HG03045 (cell line): Measurements from ENCODE around the gene HCST.
"Not testable (repeated sequence)": the region's sequence is repeated elsewhere in the genome, so short reads cannot be mapped to it uniquely, and the experiment has no call there.

ENCODE experiments used
- ATAC-seq: cut with Tn5 transposase; IDR thresholded peaks from one replicate; pipeline ENCODE4 v1.9.1; 2021; ENCODE audit warnings: mild to moderate bottlenecking, moderate library complexity; ENCODE audit not compliant: unreplicated experiment

Gene HCST

DNA sequence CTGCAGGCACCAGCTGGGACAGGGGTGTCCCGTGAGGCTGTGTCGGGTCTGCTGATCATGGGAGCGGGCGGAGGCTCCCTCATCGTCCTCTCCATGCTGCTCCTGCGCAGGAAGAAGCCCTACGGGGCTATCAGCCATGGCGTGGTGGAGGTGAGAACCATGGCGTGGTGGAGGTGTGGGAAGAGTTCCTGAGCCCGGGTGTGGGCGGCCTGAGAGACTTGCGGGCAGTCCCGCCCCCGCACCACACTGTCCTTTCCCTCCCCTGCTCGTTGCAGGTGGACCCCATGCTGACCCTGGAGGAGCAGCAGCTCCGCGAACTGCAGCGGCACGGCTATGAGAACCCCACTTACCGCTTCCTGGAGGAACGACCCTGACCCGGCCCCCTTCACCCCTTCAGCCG lies 23.3 kb upstream of the HCST start:
- ATAC-seq, result no peak

DNA sequence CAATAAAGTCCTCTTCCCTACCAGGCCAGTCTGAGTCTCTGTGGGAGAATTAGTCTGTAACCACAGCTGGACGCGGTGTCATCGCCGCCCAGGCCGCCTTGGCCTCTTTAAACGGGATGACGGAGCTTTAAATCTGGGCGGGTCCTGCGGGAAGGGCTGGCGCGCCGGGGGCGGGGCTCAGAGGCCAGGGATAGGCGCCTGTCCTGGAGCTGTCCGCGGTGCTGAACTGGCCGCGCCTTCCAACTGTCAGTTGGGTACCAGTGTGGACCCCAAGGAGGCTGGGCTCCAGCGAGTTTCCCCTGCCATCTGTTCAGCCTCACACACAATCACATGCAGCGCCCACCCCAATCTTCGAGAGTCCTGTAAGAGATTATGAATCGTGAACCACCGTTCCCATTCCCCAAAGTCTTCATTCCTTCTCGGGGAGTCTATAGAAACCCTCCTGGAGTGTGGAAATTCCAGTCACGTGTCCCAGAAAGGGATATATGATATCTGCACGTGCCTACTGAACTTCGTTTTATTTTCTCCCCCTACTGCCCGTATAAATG lies 22.5 kb upstream of the HCST start:
- ATAC-seq, result no peak

DNA sequence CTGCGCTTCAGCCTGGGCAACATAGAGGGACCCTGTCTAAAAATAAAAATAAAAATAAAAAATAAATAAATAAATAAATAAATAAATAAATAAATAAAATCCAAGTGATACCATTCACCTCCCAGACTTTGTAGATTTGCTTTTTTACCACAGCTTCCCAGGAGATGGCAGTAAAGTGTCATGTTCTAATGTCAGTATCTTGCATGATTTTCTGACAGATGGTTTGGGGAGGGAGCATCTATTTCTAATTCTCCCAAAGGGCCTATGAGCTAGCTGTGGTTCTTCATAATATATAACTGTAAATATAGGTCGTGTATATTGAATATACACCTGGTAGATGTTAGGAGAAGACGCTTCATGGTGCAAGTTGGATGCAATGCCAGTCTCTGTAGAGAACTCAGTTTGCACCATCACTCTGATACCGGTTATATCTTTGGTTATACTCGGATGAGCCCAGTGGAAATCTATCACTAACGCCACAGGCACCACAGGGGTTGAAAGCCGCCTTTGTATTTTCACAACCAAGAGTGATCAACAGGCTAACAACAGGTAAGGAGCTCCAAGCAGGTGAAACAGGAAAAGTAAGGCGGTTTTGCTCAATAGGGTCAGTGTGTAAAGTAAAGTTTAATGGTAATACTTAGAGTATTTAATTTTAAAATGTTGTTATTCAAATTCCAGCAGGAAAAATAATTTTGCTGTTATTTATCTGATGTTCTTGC lies 20.1 kb upstream of the HCST start:
- ATAC-seq, result no peak

DNA sequence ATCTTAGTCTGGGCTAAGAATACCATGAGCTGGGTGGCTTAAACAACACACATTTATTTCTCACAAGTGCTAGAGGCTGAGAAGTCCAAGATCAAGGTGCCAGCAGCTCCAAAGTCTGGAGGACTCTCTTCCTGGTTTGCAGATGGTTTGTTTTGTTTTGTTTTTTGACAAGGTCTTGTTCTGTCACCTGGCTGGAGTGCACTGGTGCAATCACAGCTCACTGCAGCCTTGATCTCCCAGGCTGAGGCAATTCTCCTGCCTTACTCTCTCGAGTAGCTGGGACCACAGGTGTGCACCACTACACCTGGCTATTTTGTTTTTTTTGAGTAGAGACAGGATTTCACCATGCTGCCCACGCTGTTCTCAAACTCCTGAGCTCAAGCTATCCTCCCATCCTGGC lies 18.4 kb upstream of the HCST start:
- ATAC-seq, result no peak

GRCh38 chr19:35885225-35885738 lies 17.0 kb upstream of the HCST start:
- ATAC-seq, result no peak

DNA sequence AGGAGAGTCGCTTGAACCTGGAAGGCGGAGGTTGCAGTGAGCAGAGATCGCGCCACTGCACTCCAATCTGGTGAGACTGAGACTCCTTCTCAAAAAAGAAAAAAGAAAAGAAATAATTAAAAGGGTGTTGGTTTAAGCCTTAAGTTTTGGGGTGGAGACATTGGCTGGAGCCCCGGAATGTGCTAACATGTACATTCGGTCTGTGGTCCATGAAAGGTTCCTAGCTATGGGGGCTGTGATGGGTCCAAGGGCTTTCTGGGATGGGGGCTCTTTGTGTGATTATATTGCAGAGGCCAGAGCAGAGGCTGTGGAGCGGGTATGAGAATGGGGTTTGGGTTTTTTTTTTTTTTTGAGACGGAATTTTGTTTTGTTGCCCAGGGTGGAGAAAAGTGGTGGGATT lies 16.4 kb upstream of the HCST start:
- ATAC-seq, result no peak

DNA sequence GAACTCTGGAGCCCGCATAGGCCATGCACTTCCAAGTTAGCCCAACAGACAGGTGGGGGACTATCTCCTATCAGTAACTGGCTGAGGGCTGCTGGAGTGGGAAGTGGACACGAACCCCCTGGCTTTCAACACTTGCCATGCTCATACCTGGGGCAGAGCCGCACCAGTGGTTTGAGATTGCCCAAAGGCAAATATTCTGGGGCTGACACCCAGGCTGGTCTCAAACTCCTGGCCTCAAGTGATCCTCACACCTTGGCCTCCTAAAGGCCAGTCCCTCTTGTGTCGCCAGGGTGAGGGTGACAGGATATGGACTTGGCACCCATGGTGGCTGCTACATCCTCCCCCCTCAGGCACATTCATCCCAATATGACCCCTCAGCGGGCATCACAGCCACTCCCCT lies 15.1 kb upstream of the HCST start:
- no peak for ATAC-seq

DNA sequence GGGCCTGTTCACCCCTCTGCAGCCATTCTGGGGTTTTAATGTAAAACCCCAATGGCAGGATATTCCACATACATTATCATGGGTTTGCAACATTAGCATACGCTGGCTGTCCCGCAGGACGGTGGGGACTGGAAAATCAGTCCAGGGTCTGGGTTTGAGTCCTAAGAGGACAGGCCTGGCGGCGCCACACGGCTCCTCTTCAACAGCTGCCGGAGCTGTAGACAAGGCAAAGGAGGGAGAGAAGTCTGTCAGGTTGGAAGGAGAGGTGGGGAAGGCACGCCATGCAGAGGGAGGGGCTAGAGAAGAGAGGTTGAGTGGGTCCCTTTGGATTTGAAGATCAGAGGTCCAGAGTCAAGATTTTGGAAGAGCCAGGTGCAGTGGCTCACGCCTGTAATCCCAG lies 13.9 kb upstream of the HCST start:
- ATAC-seq, result no peak

GRCh38 chr19:35889370-35890112 lies 12.8 kb upstream of the HCST start:
- no peak for ATAC-seq

- no peak for ATAC-seq
These were observed 12.1 kb upstream of the HCST start for GRCh38 chr19:35890113-35890650.

- ATAC-seq, result not testable (repeated sequence)
These were observed 10.5 kb upstream of the HCST start for GRCh38 chr19:35891819-35892218.

- ATAC-seq, result no peak
These were observed 8.0 kb upstream of the HCST start for GRCh38 chr19:35894342-35894741.

DNA sequence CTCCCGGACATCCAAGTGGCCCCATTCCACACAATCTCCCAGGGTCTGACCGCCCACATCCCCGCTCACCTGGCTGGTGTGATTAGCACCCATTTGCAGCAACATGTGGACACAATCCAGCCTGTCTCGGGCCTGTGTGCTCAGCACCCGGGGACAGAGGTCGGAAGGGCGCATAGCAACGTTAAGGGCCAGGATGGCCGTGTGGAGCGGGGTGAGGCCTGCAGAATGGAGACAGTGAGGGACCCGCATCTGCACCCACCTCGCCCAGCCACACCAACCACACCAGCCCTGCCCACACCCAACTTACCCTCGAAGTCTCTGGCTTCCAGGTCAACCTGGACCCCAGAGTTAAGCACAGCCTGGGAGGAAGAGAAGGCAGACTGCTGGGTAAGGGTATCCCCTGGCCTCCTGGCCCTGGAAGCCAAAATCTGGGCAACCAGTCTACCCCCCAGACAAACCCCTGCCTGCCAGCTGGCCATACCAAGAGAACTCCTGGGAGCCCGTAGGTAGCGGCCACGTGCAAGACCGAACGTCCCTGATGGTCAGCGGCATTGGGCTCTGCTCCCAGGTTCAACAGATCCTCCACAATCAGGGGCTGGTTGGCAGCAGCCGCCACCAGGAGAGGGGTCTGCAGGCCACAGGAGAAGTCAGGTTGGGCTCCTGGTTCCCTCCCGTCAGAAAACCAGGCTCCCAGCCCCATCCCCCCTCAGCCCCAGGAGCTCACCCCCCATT lies 6.3 kb upstream of the HCST start:
- ATAC-seq, result no peak

DNA sequence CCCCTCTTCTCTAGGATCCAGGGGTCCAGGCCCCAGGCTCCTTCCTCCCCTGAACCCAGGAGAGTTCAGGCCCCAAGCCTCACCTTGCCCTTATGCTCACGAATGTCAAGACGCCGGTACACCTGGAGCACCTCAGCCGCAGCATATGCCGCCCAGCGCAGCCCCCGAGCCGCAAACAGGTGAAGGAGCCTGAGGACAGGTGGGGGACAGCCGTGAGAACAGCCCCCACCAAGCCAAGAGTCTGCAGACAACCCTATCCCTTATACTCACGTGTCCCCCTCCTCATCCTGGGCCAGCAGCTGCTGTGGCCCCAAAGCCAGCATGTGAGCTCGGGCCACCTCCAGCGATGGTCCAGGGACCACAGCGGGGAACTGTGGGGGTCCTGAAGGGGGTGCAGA lies 5.7 kb upstream of the HCST start:
- no peak for ATAC-seq

- no peak for ATAC-seq
These were observed 4.5 kb upstream of the HCST start for GRCh38 chr19:35897706-35898451.

GRCh38 chr19:35898499-35898809 lies 3.9 kb upstream of the HCST start:
- ATAC-seq, result no peak

DNA sequence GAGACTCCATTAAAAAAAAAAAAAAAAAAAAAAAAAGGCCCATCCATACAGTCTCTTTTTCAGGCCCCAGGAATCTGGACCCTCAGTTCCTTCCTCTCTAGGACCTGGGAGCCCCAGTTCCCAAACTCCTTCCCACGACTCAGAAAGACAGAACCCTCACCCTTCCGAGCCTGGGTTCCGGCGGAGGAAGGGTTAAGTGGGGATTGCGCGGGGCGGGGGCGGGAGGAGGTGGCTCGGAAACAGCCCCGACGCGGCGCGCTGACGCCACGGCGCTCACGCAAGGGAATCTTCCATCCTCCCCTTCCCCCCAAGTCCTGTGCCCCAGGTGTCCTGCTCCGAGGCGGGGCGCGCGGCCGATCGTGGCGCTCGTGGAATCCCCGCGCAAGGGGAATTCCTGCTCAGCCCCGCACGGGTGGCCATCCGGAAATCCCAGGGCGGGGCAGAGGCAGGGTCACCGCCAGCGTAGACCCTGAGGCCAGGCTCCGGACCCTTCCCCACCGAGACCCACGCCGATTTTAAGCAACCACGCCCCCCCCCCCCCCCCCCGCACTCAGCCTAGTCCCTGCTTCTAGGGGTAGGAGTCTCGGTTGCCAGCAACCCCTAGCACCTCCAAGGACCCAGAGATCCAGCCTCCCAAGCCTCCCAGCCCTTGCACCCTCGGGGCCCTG lies 2.6 kb upstream of the HCST start:
- peak; percentile 34 for ATAC-seq

- ATAC-seq, result no peak
These were observed 1.2 kb upstream of the HCST start for GRCh38 chr19:35901055-35901644.

- ATAC-seq, result no peak
These were observed 644 bp downstream of the HCST start for GRCh38 chr19:35902870-35903475.
